AG04449 (cell line): ENCODE results near the gene CRABP1.

Experiments used
- CTCF ChIA-PET: fragments of 350-600 bp; formaldehyde crosslinking; extraction: SDS; loops from one replicate; lab custom pipeline; 2021; ENCODE audit warnings: antibody characterized with exemption; lab: Yijun Ruan, JAX
- POLR2A ChIA-PET: fragments of 400-600, 350-600 bp; formaldehyde crosslinking; extraction: SDS; loops from one replicate; lab custom pipeline; 2020; ENCODE audit warnings: antibody characterized with exemption, inconsistent platforms; lab: Yijun Ruan, JAX
- DNase-seq: peaks from one replicate; pipeline ENCODE4 v3.0.0-alpha.2; 2010; ENCODE audit warnings: low read depth, low spot score
- H3K4me3 ChIP-seq: 2 replicates; pipeline ENCODE4 v1.5.1; 2011; ENCODE audit warnings: low read depth, mild to moderate bottlenecking, control low read depth, low read length
- CTCF ChIP-seq: IDR thresholded peaks from one replicate; pipeline ENCODE4 v1.5.1; 2011; ENCODE audit warnings: mild to moderate bottlenecking, moderate library complexity, low read length, control low read depth, inconsistent platforms; ENCODE audit not compliant: insufficient read depth; ENCODE audit errors: missing control alignments

CRABP1 gene

GRCh38 chr15:78320183-78320582 is 20.0 kb upstream of the CRABP1 start:
- no peak for TF ChIP-seq CTCF
- POLR2A ChIA-PET, result no interaction called here
- CTCF ChIA-PET, result interaction anchor here (3.2 to 7.4 kb wide), 3 partner anchors 11 to 102 kb away, joined by 13 to 76 read pairs (median 16); no protein-coding TSS in a partner anchor
- no peak for DNase-seq
- H3K4me3 ChIP-seq, result no peak overlapping the region

- ChIA-PET POLR2A (no interaction called here), CTCF (interaction anchor here (1.0 to 7.4 kb wide), 4 partner anchors 12 to 101 kb away, joined by 3 to 76 read pairs (median 14); no protein-coding TSS in a partner anchor)
- TF ChIP-seq CTCF, result no peak
- no peak overlapping the region for H3K4me3 ChIP-seq
- DNase-seq, result no peak
Observed at GRCh38 chr15:78321041-78321570, 19.0 kb upstream of the CRABP1 start.

GRCh38 chr15:78321786-78322185 is 18.4 kb upstream of the CRABP1 start:
- POLR2A ChIA-PET, result interaction anchor here (0.9 kb wide), 1 partner anchor 116 kb away, joined by 3 read pairs; no protein-coding TSS in a partner anchor

GRCh38 chr15:78322243-78322642 is 17.9 kb upstream of the CRABP1 start:
- no peak for DNase-seq
- POLR2A ChIA-PET, result interaction anchor here (0.6 to 0.9 kb wide), 2 partner anchors 115 to 124 kb away, joined by 3 read pairs; no protein-coding TSS in a partner anchor
- no peak for TF ChIP-seq CTCF
- CTCF ChIA-PET, result interaction anchor here (3.2 to 7.4 kb wide), 3 partner anchors 14 to 100 kb away, joined by 13 to 76 read pairs (median 16); no protein-coding TSS in a partner anchor
- no peak overlapping the region for H3K4me3 ChIP-seq

More at GRCh38 chr15:78321786-78322185, 18.4 kb upstream of the CRABP1 start:
- no peak overlapping the region for H3K4me3 ChIP-seq
- no peak for DNase-seq
- CTCF ChIA-PET, result interaction anchor here (1.0 to 7.4 kb wide), 4 partner anchors 12 to 100 kb away, joined by 3 to 76 read pairs (median 14); no protein-coding TSS in a partner anchor
- no peak for TF ChIP-seq CTCF

GRCh38 chr15:78322724-78323521 is 17.2 kb upstream of the CRABP1 start:
- H3K4me3 ChIP-seq, result no peak overlapping the region
- CTCF ChIA-PET, result interaction anchor here (1.0 to 7.4 kb wide), 4 partner anchors 14 to 100 kb away, joined by 4 to 76 read pairs (median 14); no protein-coding TSS in a partner anchor
- TF ChIP-seq CTCF, result no peak
- DNase-seq, result no peak
- POLR2A ChIA-PET, result interaction anchor here (0.6 to 0.9 kb wide), 2 partner anchors 114 to 124 kb away, joined by 3 read pairs; no protein-coding TSS in a partner anchor
